DND-41 (cell line): ENCODE measurements around the gene FAM151B.

Experiments used
- ATAC-seq: fragments of 200-7000 bp; cut with Tn5 transposase; 3 replicates; pipeline ENCODE4 v1.9.1; 2021; ENCODE audit warnings: low read depth; ENCODE audit not compliant: insufficient read depth
- DNase-seq: peaks from one replicate; pipeline ENCODE4 v3.0.0-alpha.2; 2020
- H2AFZ ChIP-seq: 2 replicates; pipeline ENCODE4 v1.6.0; 2012; ENCODE audit warnings: low read depth, low read length
- H3K27ac ChIP-seq: 2 replicates; pipeline ENCODE4 v1.5.1; 2012; ENCODE audit warnings: low read length, inconsistent platforms
- H3K27me3 ChIP-seq: fragments of 200-600 bp; sonication (generic); 2 replicates; pipeline ENCODE4 v1.6.0; 2012; ENCODE audit warnings: low read length, mild to moderate bottlenecking, inconsistent platforms; ENCODE audit not compliant: insufficient read depth, poor library complexity
- H3K36me3 ChIP-seq: 2 replicates; pipeline ENCODE4 v1.5.1; 2012; ENCODE audit warnings: low read length, inconsistent platforms; ENCODE audit not compliant: insufficient read depth
- H3K4me1 ChIP-seq: 2 replicates; pipeline ENCODE4 v1.5.1; 2012; ENCODE audit warnings: mild to moderate bottlenecking, low read length; ENCODE audit not compliant: insufficient read depth
- H3K4me2 ChIP-seq: 2 replicates; pipeline ENCODE4 v1.6.0; 2012; ENCODE audit warnings: mild to moderate bottlenecking, moderate library complexity, low read length, inconsistent platforms; ENCODE audit not compliant: insufficient read depth
- H3K4me3 ChIP-seq, 2 experiments: fragments of 200-600 bp in 1 of 2; shearing (Covaris generic) in 1 of 2; 2 replicates each; pipeline ENCODE4 v1.5.1; 2012 to 2016; ENCODE audit warnings: inconsistent platforms in 2 of 2, low read length in 2 of 2, mild to moderate bottlenecking in 2 of 2, low read depth in 1 of 2, moderate library complexity in 1 of 2
- H3K79me2 ChIP-seq: 2 replicates; pipeline ENCODE4 v1.6.0; 2012; ENCODE audit warnings: low read length, inconsistent platforms; ENCODE audit not compliant: insufficient read depth
- H3K9ac ChIP-seq: 2 replicates; pipeline ENCODE4 v1.6.0; 2012; ENCODE audit warnings: low read depth, mild to moderate bottlenecking, inconsistent platforms, low read length, moderate library complexity
- H3K9me3 ChIP-seq: 2 replicates; pipeline ENCODE4 v1.5.1; 2012; ENCODE audit warnings: low read length, moderate library complexity, mild to moderate bottlenecking, inconsistent platforms; ENCODE audit not compliant: insufficient read depth, severe bottlenecking
- H4K20me1 ChIP-seq: 2 replicates; pipeline ENCODE4 v1.6.0; 2012; ENCODE audit warnings: low read length; ENCODE audit not compliant: insufficient read depth
- CTCF ChIP-seq: IDR thresholded peaks from 2 replicates; pipeline ENCODE4 v1.5.1; 2012; ENCODE audit warnings: borderline replicate concordance, low read length, moderate library complexity, mild to moderate bottlenecking; ENCODE audit not compliant: poor library complexity, severe bottlenecking; ENCODE audit errors: extremely low read depth
- EZH2 ChIP-seq: IDR thresholded peaks from 3 replicates; pipeline ENCODE4 v1.6.1; 2012; ENCODE audit warnings: borderline replicate concordance, low read depth, mild to moderate bottlenecking, moderate library complexity, low read length, inconsistent platforms; ENCODE audit not compliant: severe bottlenecking

FAM151B gene

GRCh38 chr5:80569086-80569960 lies 81.4 kb downstream of the FAM151B start:
- Histone ChIP-seq H3K4me3 (no peak overlapping the region), H3K27me3 (no peaks in the 10 kb centered on the region), H4K20me1 (no peaks in the 10 kb centered on the region), H3K79me2 (no peaks in the 10 kb centered on the region), H3K9me3 (no peaks in the 10 kb centered on the region), H2AFZ (no peak overlapping the region), H3K4me1 (no peaks in the 10 kb centered on the region), H3K9ac (no peak overlapping the region), H3K4me2 (no peak overlapping the region), H3K27ac (no peak overlapping the region), H3K36me3 (no peaks in the 10 kb centered on the region)
- DNase-seq: no peak
- ATAC-seq: no peak
- TF ChIP-seq EZH2: no peak

- ATAC-seq (no peak), DNase-seq (no peak)
- Histone ChIP-seq H3K4me3 (no peak within 1 kb of the TSS), H3K27ac (no peak within 1 kb of the TSS), H3K36me3 (no peaks in the 10 kb centered on the region), H3K4me2 (no peak within 1 kb of the TSS), H3K79me2 (no peaks in the 10 kb centered on the region), H3K27me3 (no peaks in the 10 kb centered on the region), H2AFZ (no peak within 1 kb of the TSS), H3K9me3 (no peaks in the 10 kb centered on the region), H3K9ac (no peak within 1 kb of the TSS), H3K4me1 (no peaks in the 10 kb centered on the region), H4K20me1 (no peaks in the 10 kb centered on the region)
- TF ChIP-seq CTCF (no peak), EZH2 (no peak)
Observed at GRCh38 chr5:80569961-80570786, 82.3 kb downstream of the FAM151B start, which contains the start of gene ANKRD34B. Gene ANKRD34B (minus strand): TSS chr5:80570280. CDS start chr5:80560019, 10,261 bp downstream.

GRCh38 chr5:80573062-80573461 lies 85.2 kb downstream of the FAM151B start:
- no peak for TF ChIP-seq CTCF
- TF ChIP-seq EZH2: no peak
- Histone ChIP-seq H3K9me3 (no peaks in the 10 kb centered on the region), H3K4me3 (no peak overlapping the region), H3K9ac (no peak overlapping the region), H3K79me2 (no peaks in the 10 kb centered on the region), H3K4me2 (no peak overlapping the region), H3K27me3 (no peaks in the 10 kb centered on the region), H4K20me1 (no peaks in the 10 kb centered on the region), H3K4me1 (no peaks in the 10 kb centered on the region), H3K27ac (no peak overlapping the region), H3K36me3 (no peaks in the 10 kb centered on the region), H2AFZ (no peak overlapping the region)
- ATAC-seq (no peak), DNase-seq (no peak)

GRCh38 chr5:80576383-80576782 lies 88.5 kb downstream of the FAM151B start:
- ATAC-seq: no peak
- Histone ChIP-seq H3K4me2 (no peak overlapping the region), H3K9me3 (no peaks in the 10 kb centered on the region), H4K20me1 (no peaks in the 10 kb centered on the region), H2AFZ (no peak overlapping the region), H3K27ac (no peak overlapping the region), H3K27me3 (no peaks in the 10 kb centered on the region), H3K79me2 (no peaks in the 10 kb centered on the region), H3K4me3 (no peak overlapping the region), H3K4me1 (no peaks in the 10 kb centered on the region), H3K9ac (no peak overlapping the region), H3K36me3 (no peaks in the 10 kb centered on the region)
- DNase-seq: no peak
- TF ChIP-seq EZH2 (no peak), CTCF (no peak)
